IMR-90 (cell line): Measurements from ENCODE around the gene ACSL6. TPM values are rescaled to one million over a fixed set of nuclear protein-coding genes. Genes with fewer than 3 reads are reported as not detected.
"Not testable (repeated sequence)": the region's sequence is repeated elsewhere in the genome, so short reads cannot be mapped to it uniquely, and the experiment has no call there.

Source experiments
- ATAC-seq: fragments of 200-7000 bp; cut with Tn5 transposase; 2 replicates; pipeline ENCODE4 v1.9.1; 2020; ENCODE audit warnings: low read depth, mild to moderate bottlenecking, moderate library complexity
- BruUV-seq: library from RNA; stranded (reverse); fragments of 400-500 nt; replicated peaks from 2 replicates; lab custom pipeline; 2021; lab: Mats Ljungman, UMichigan
- CTCF ChIA-PET: fragments of 300-600 bp; formaldehyde crosslinking; extraction: SDS; loops from one replicate; lab custom pipeline; 2021; ENCODE audit warnings: antibody characterized with exemption; lab: Yijun Ruan, JAX
- POLR2A ChIA-PET: fragments of 300-600 bp; sonication (Branson Sonifier 250); formaldehyde crosslinking; loops from one replicate; lab custom pipeline; 2022; ENCODE audit warnings: antibody characterized with exemption; ENCODE audit not compliant: unreplicated experiment; lab: Charles Lee
- DNase-seq: peaks from one replicate; pipeline ENCODE4 v3.0.0; 2013
- H2AFZ ChIP-seq: replicated peaks from 2 replicates; pipeline ENCODE3; 2013; ENCODE audit warnings: low read length, mild to moderate bottlenecking; ENCODE audit not compliant: poor library complexity
- H2AK5ac ChIP-seq: 2 replicates; pipeline ENCODE4 v1.6.1; 2013; ENCODE audit warnings: low read depth, low read length, inconsistent platforms
- H2AK9ac ChIP-seq: replicated peaks from 2 replicates; pipeline ENCODE3; 2013; ENCODE audit warnings: mild to moderate bottlenecking, low read depth, low read length, moderate library complexity; ENCODE audit not compliant: poor library complexity
- H2BK120ac ChIP-seq: 2 replicates; pipeline ENCODE4 v1.6.1; 2013; ENCODE audit warnings: low read depth, low read length, inconsistent platforms
- H2BK15ac ChIP-seq: 3 replicates; pipeline ENCODE4 v1.6.1; 2013; ENCODE audit warnings: low read depth, low read length, inconsistent platforms
- H2BK20ac ChIP-seq: 2 replicates; pipeline ENCODE4 v1.6.1; 2013; ENCODE audit warnings: low read depth, mild to moderate bottlenecking, inconsistent platforms, low read length, moderate library complexity
- H2BK5ac ChIP-seq: 2 replicates; pipeline ENCODE4 v1.6.1; 2013; ENCODE audit warnings: mild to moderate bottlenecking, low read depth, low read length, inconsistent platforms; ENCODE audit not compliant: poor library complexity, severe bottlenecking
- H3K14ac ChIP-seq: replicated peaks from 2 replicates; pipeline ENCODE4 v1.6.1; 2013; ENCODE audit warnings: low read depth, low read length, inconsistent platforms
- H3K18ac ChIP-seq: 2 replicates; pipeline ENCODE4 v1.6.1; 2013; ENCODE audit warnings: low read depth, low read length, control low read depth
- H3K23ac ChIP-seq: 2 replicates; pipeline ENCODE4 v1.6.1; 2013; ENCODE audit warnings: low read depth, low read length, inconsistent platforms
- H3K27ac ChIP-seq: 2 replicates; pipeline ENCODE4 v1.5.1; 2013; ENCODE audit warnings: mild to moderate bottlenecking, control low read depth, low read length; ENCODE audit not compliant: insufficient read depth
- H3K27me3 ChIP-seq: 2 replicates; pipeline ENCODE4 v1.6.1; 2013; ENCODE audit warnings: low read length; ENCODE audit not compliant: control insufficient read depth, insufficient read depth
- H3K36me3 ChIP-seq: 2 replicates; pipeline ENCODE4 v1.6.1; 2013; ENCODE audit warnings: low read length, mixed read lengths; ENCODE audit not compliant: control insufficient read depth, insufficient read depth
- H3K4ac ChIP-seq: 2 replicates; pipeline ENCODE4 v1.6.1; 2013; ENCODE audit warnings: low read depth, low read length, inconsistent platforms
- H3K4me1 ChIP-seq: 2 replicates; pipeline ENCODE4 v1.6.1; 2013; ENCODE audit warnings: low read length, mixed read lengths; ENCODE audit not compliant: control insufficient read depth, insufficient read depth
- H3K4me2 ChIP-seq: 2 replicates; pipeline ENCODE4 v1.6.1; 2013; ENCODE audit warnings: low read depth, mild to moderate bottlenecking, control low read depth, low read length, moderate library complexity
- H3K4me3 ChIP-seq: 2 replicates; pipeline ENCODE4 v1.5.1; 2013; ENCODE audit warnings: low read depth, mild to moderate bottlenecking, control low read depth, low read length, moderate library complexity; ENCODE audit not compliant: insufficient read depth
- H3K56ac ChIP-seq: 2 replicates; pipeline ENCODE4 v1.6.1; 2013; ENCODE audit warnings: low read length, inconsistent platforms; ENCODE audit not compliant: insufficient read depth; ENCODE audit errors: extremely low read depth
- H3K79me1 ChIP-seq, 2 experiments: 2 replicates each; pipeline ENCODE4 v1.6.1; 2013; ENCODE audit warnings: low read length in 2 of 2, inconsistent platforms in 1 of 2, low read depth in 1 of 2
- H3K9ac ChIP-seq: 2 replicates; pipeline ENCODE4 v1.6.1; 2013; ENCODE audit warnings: low read depth, low read length, control low read depth
- H3K9me1 ChIP-seq: 2 replicates; pipeline ENCODE4 v1.6.1; 2013; ENCODE audit warnings: low read length, inconsistent platforms; ENCODE audit not compliant: insufficient read depth
- H3K9me3 ChIP-seq: 2 replicates; pipeline ENCODE4 v1.6.1; 2013; ENCODE audit warnings: low read length; ENCODE audit not compliant: control insufficient read depth, insufficient read depth
- H4K20me1 ChIP-seq: 2 replicates; pipeline ENCODE4 v1.6.1; 2013; ENCODE audit warnings: low read length, inconsistent platforms; ENCODE audit not compliant: insufficient read depth
- H4K5ac ChIP-seq: 2 replicates; pipeline ENCODE4 v1.6.1; 2013; ENCODE audit warnings: mild to moderate bottlenecking, low read depth, low read length, control low read depth
- H4K8ac ChIP-seq, 2 experiments: 2 replicates each; pipeline ENCODE4 v1.6.1; 2013; ENCODE audit warnings: low read depth in 2 of 2, low read length in 2 of 2, control low read depth in 1 of 2, inconsistent platforms in 1 of 2
- H4K91ac ChIP-seq: 2 replicates; pipeline ENCODE4 v1.6.1; 2013; ENCODE audit warnings: low read depth, low read length, inconsistent platforms; ENCODE audit not compliant: insufficient read depth
- WGBS, 2 experiments: methylation state at CpG; one replicate each; pipeline versions ENCODE4 v1.1.5 to v1.1.7; 2013; ENCODE audit warnings: missing lambda C conversion rate in 2 of 2; ENCODE audit not compliant: insufficient read length in 1 of 2; ENCODE audit errors: extremely low coverage in 2 of 2; 5-methylcytosine and 5-hydroxymethylcytosine counted together
- dilution Hi-C: fragments of 300-500 bp; cut with HindIII; formaldehyde crosslinking; loops from one replicate; pipeline ENCODE4 v1.14.3; 2018; ENCODE audit warnings: low sequenced_read_pairs; ENCODE audit not compliant: unreplicated experiment
- in situ Hi-C: fragments of 300-500 bp; cut with MboI; formaldehyde crosslinking; loops from 3 replicates; pipeline ENCODE4 v1.14.3; 2019; ENCODE audit warnings: low sequenced_read_pairs, inconsistent platforms, mixed read lengths
- intact Hi-C: fragments of 100-400 bp; cut with micrococcal nuclease; formaldehyde crosslinking; loops from 2 replicates; pipeline ENCODE4 v1.10.0; 2022
- polyA plus RNA-seq, 3 experiments: library from polyadenylated mRNA; depleted of rRNA; stranded (reverse); fragments of >200 nt; gene quantifications; 2 replicates each; pipeline ENCODE4 v1.2.3, GENCODE V29; 2012; ENCODE audit warnings: low replicate concordance in 1 of 3
- total RNA-seq: library from RNA; depleted of rRNA; stranded (reverse); fragments of >200 nt; gene quantifications from 2 replicates; pipeline ENCODE4 v1.2.3, GENCODE V29; 2012; rRNA removed

Gene ACSL6
- total and polyA plus RNA-seq, 2 of the 4 experiments (the other 2 are of a cell fraction) = not detected

DNA sequence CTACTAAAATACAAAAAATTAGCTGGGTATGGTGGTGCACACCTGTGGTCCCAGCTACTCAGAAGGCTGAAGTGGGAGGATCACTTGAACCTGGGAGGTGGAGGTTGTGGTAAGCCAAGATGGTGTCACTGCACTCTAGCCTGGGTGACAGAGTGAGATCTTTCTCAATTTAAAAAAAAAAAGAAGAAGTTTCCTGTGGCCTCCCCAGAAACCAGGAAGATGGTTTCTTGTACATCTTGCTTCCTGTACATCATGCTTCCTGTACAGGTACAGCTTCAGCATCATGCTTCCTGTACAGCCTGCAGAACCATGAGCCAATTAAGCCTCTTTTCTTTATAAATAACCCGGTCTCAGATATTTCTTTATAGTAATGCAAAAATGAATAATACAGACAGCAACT, 109.2 kb downstream of the ACSL6 start:
- in situ Hi-C loops, intact Hi-C loops: not testable (repeated sequence)

More for the DNA sequence above, 109.2 kb downstream of the ACSL6 start:
- H3K9me1 ChIP-seq, H3K4me3 ChIP-seq, H3K4me1 ChIP-seq, BruUV-seq, H2BK15ac ChIP-seq, H3K4ac ChIP-seq, H3K27me3 ChIP-seq, H3K9me3 ChIP-seq, dilution Hi-C loops, H3K79me1 ChIP-seq, H3K36me3 ChIP-seq, H3K23ac ChIP-seq, H4K20me1 ChIP-seq, H2BK120ac ChIP-seq, POLR2A ChIA-PET, CTCF ChIA-PET, H3K14ac ChIP-seq, H4K5ac ChIP-seq, H2BK20ac ChIP-seq, DNase-seq, H3K9ac ChIP-seq, H2AFZ ChIP-seq, H2AK5ac ChIP-seq, H4K8ac ChIP-seq, H3K56ac ChIP-seq, H4K91ac ChIP-seq, H3K18ac ChIP-seq, ATAC-seq, H2AK9ac ChIP-seq, H3K27ac ChIP-seq, H2BK5ac ChIP-seq, H3K4me2 ChIP-seq: not testable (repeated sequence)
- no CpG with 5 or more reads among the region's 1 CpG for WGBS, 2 experiments

Other genes starting within 250 kb of the ACSL6 start
- gene FNIP1, start 214.6 kb downstream of the ACSL6 start, total RNA-seq = 34.1 and 40.0 TPM in 2 replicates
- 4.8 and 5.6 TPM in 2 replicates for gene FNIP1, start 214.6 kb downstream of the ACSL6 start, polyA plus RNA-seq (2012; rRNA removed)
- gene MEIKIN, start 66.0 kb downstream of the ACSL6 start, total RNA-seq = not detected in 2 replicates
- not detected in 2 replicates for gene MEIKIN, start 66.0 kb downstream of the ACSL6 start, polyA plus RNA-seq (2012; rRNA removed)
- gene IL3, start 49.0 kb upstream of the ACSL6 start, total RNA-seq = not detected in 2 replicates
- gene IL3, start 49.0 kb upstream of the ACSL6 start, polyA plus RNA-seq (2012; rRNA removed) = not detected in 2 replicates
- gene CSF2, start 62.1 kb upstream of the ACSL6 start, total RNA-seq = not detected in 2 replicates
- 0.26 and 0.31 TPM in 2 replicates for gene CSF2, start 62.1 kb upstream of the ACSL6 start, polyA plus RNA-seq (2012; rRNA removed)
- gene P4HA2, start 216.2 kb upstream of the ACSL6 start, total RNA-seq = 190 and 225 TPM in 2 replicates
- gene P4HA2, start 216.2 kb upstream of the ACSL6 start, polyA plus RNA-seq (2012; rRNA removed) = 184 and 186 TPM in 2 replicates
- gene PDLIM4, start 246.0 kb upstream of the ACSL6 start, total RNA-seq = 61.1 and 97.5 TPM in 2 replicates
- 214 and 225 TPM in 2 replicates for gene PDLIM4, start 246.0 kb upstream of the ACSL6 start, polyA plus RNA-seq (2012; rRNA removed)